ENCODE data around the gene SNX8.

Gene SNX8

GRCh38 chr7:2225336-2225735, 88.9 kb downstream of the SNX8 start:
- H3K4me1 ChIP-seq (ENCODE audit: insufficient read depth, insufficient read length): peaks cover 3% of the 10 kb centered on the region
- H3K9me3 ChIP-seq (ENCODE audit: insufficient read depth, low read length): no peaks in the 10 kb centered on the region
- peaks cover 98% of the 10 kb centered on the region for H3K36me3 ChIP-seq (ENCODE audit: insufficient read depth, insufficient read length, low read length)
- TF ChIP-seq SUZ12 (IDR thresholded peaks at IDR 0.05; ENCODE audit: extremely low read depth, insufficient read depth, insufficient read length): no peak
- no peak for TF ChIP-seq ZNF274 (IDR thresholded peaks at IDR 0.05; ENCODE audit: low read depth, low read length)
- TF ChIP-seq YY1 (IDR thresholded peaks at IDR 0.05; ENCODE audit: insufficient read depth, insufficient read length): no peak
- no peak overlapping the region for H3K4me3 ChIP-seq (ENCODE audit: insufficient read length, low read depth)
- H3K9ac ChIP-seq (ENCODE audit: insufficient read length, low read depth): no peak overlapping the region
- no peak for DNase-seq (ENCODE audit: low read depth, low spot score)
- no peaks in the 10 kb centered on the region for H3K27me3 ChIP-seq (ENCODE audit: insufficient read depth, insufficient read length)

DNA sequence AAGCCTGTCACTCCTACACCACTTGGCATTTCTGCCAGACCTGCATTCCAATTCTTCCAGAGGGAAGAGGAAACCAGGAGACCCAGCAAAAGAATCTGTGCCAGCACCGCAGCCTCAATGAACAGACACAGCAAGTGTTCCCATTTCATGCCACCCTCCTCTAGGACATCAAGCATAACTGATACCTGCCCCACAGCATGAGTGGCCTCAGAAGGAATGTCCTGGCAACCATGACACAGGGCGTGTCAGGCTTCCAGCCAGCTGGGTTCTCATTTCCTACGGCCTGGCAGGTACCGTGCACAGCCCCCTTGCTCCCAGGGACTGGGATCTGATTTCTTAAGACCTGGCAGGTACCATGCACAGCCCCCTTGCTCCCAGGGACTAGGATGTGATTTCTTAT, 89.3 kb downstream of the SNX8 start:
- no peak overlapping the region for H3K4me3 ChIP-seq (ENCODE audit: insufficient read length, low read depth)
- H3K9me3 ChIP-seq (ENCODE audit: insufficient read depth, low read length): no peaks in the 10 kb centered on the region
- H3K9ac ChIP-seq (ENCODE audit: insufficient read length, low read depth): no peak overlapping the region
- H3K27me3 ChIP-seq (ENCODE audit: insufficient read depth, insufficient read length): no peaks in the 10 kb centered on the region
- peaks cover 98% of the 10 kb centered on the region for H3K36me3 ChIP-seq (ENCODE audit: insufficient read depth, insufficient read length, low read length)
- no peak for TF ChIP-seq ZNF274 (IDR thresholded peaks at IDR 0.05; ENCODE audit: low read depth, low read length)
- TF ChIP-seq SUZ12 (IDR thresholded peaks at IDR 0.05; ENCODE audit: extremely low read depth, insufficient read depth, insufficient read length): no peak
- no peak for TF ChIP-seq YY1 (IDR thresholded peaks at IDR 0.05; ENCODE audit: insufficient read depth, insufficient read length)
- no peak for DNase-seq (ENCODE audit: low read depth, low spot score)
- peaks cover 2% of the 10 kb centered on the region for H3K4me1 ChIP-seq (ENCODE audit: insufficient read depth, insufficient read length)

GRCh38 chr7:2224491-2224928, 89.7 kb downstream of the SNX8 start:
- Histone ChIP-seq H3K4me1 (ENCODE audit: insufficient read depth, insufficient read length) (no peaks in the 10 kb centered on the region), H3K9me3 (ENCODE audit: insufficient read depth, low read length) (no peaks in the 10 kb centered on the region), H3K36me3 (ENCODE audit: insufficient read depth, insufficient read length, low read length) (peaks cover 98% of the 10 kb centered on the region), H3K9ac (ENCODE audit: insufficient read length, low read depth) (no peak overlapping the region), H3K4me3 (ENCODE audit: insufficient read length, low read depth) (no peak overlapping the region), H3K27me3 (ENCODE audit: insufficient read depth, insufficient read length) (no peaks in the 10 kb centered on the region)
- TF ChIP-seq YY1 (IDR thresholded peaks at IDR 0.05; ENCODE audit: insufficient read depth, insufficient read length) (no peak), SUZ12 (IDR thresholded peaks at IDR 0.05; ENCODE audit: extremely low read depth, insufficient read depth, insufficient read length) (no peak), ZNF274 (IDR thresholded peaks at IDR 0.05; ENCODE audit: low read depth, low read length) (no peak)
- DNase-seq (ENCODE audit: low read depth, low spot score): no peak

DNA sequence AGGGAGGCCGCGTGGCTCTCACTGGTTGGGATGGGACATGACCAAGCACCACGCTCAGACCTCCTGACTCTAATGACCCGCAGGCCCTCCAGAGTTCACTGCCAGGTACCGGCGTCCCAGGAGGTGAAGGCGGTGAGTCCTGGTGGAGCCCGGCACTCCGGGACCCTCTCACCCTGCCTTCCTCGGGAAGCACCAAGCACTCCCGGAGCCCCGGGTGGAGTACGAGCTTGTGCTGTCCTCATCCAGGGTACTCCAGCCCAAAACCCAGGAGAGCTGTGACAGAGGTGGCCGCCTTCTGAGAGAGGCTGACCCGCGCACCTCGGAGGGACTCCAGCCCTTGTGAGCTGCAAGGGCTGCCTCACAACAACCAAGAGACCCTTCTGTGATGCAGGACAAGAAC, 90.9 kb downstream of the SNX8 start:
- DNase-seq (ENCODE audit: low read depth, low spot score): no peak
- Histone ChIP-seq H3K4me1 (ENCODE audit: insufficient read depth, insufficient read length) (no peaks in the 10 kb centered on the region), H3K36me3 (ENCODE audit: insufficient read depth, insufficient read length, low read length) (peaks cover 98% of the 10 kb centered on the region), H3K9me3 (ENCODE audit: insufficient read depth, low read length) (no peaks in the 10 kb centered on the region), H3K27me3 (ENCODE audit: insufficient read depth, insufficient read length) (no peaks in the 10 kb centered on the region), H3K4me3 (ENCODE audit: insufficient read length, low read depth) (no peak overlapping the region), H3K9ac (ENCODE audit: insufficient read length, low read depth) (no peak overlapping the region)
- TF ChIP-seq YY1 (IDR thresholded peaks at IDR 0.05; ENCODE audit: insufficient read depth, insufficient read length): no peak
- no peak for TF ChIP-seq SUZ12 (IDR thresholded peaks at IDR 0.05; ENCODE audit: extremely low read depth, insufficient read depth, insufficient read length)
- TF ChIP-seq ZNF274 (IDR thresholded peaks at IDR 0.05; ENCODE audit: low read depth, low read length): no peak

DNA sequence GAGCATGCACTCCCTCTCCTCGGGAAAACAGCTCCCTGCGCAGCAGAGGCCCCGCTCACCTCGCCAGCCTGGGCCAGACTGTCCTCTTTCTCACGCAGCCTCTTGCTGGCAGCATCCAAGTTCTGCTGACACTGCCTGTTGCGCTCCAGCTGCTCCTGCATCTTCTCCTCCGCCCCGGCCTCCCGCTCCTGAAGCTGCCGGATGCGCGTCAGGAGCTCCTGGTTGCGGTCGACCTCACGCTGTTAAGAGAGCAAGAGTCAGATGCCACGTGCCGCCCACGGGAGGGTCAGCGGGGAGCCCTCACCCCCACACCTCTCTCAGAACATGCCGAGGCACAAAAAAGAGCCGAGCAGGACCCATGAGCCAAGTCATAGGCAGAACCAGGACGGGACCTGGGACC, 91.7 kb downstream of the SNX8 start:
- Histone ChIP-seq H3K36me3 (ENCODE audit: insufficient read depth, insufficient read length, low read length) (peaks cover 98% of the 10 kb centered on the region), H3K4me3 (ENCODE audit: insufficient read length, low read depth) (no peak overlapping the region), H3K9ac (ENCODE audit: insufficient read length, low read depth) (no peak overlapping the region), H3K4me1 (ENCODE audit: insufficient read depth, insufficient read length) (no peaks in the 10 kb centered on the region), H3K27me3 (ENCODE audit: insufficient read depth, insufficient read length) (no peaks in the 10 kb centered on the region), H3K9me3 (ENCODE audit: insufficient read depth, low read length) (no peaks in the 10 kb centered on the region)
- TF ChIP-seq SUZ12 (IDR thresholded peaks at IDR 0.05; ENCODE audit: extremely low read depth, insufficient read depth, insufficient read length) (no peak), YY1 (IDR thresholded peaks at IDR 0.05; ENCODE audit: insufficient read depth, insufficient read length) (no peak), ZNF274 (IDR thresholded peaks at IDR 0.05; ENCODE audit: low read depth, low read length) (no peak)
- no peak for DNase-seq (ENCODE audit: low read depth, low spot score)

GRCh38 chr7:2220954-2221353, 93.3 kb downstream of the SNX8 start:
- no peak for DNase-seq (ENCODE audit: low read depth, low spot score)
- Histone ChIP-seq H3K27me3 (ENCODE audit: insufficient read depth, insufficient read length) (no peaks in the 10 kb centered on the region), H3K4me1 (ENCODE audit: insufficient read depth, insufficient read length) (no peaks in the 10 kb centered on the region), H3K36me3 (ENCODE audit: insufficient read depth, insufficient read length, low read length) (peaks cover 98% of the 10 kb centered on the region), H3K9ac (ENCODE audit: insufficient read length, low read depth) (no peak overlapping the region), H3K9me3 (ENCODE audit: insufficient read depth, low read length) (no peaks in the 10 kb centered on the region), H3K4me3 (ENCODE audit: insufficient read length, low read depth) (no peak overlapping the region)
- TF ChIP-seq YY1 (IDR thresholded peaks at IDR 0.05; ENCODE audit: insufficient read depth, insufficient read length) (no peak), SUZ12 (IDR thresholded peaks at IDR 0.05; ENCODE audit: extremely low read depth, insufficient read depth, insufficient read length) (no peak), ZNF274 (IDR thresholded peaks at IDR 0.05; ENCODE audit: low read depth, low read length) (no peak)

GRCh38 chr7:2220506-2220905, 93.7 kb downstream of the SNX8 start:
- TF ChIP-seq ZNF274 (IDR thresholded peaks at IDR 0.05; ENCODE audit: low read depth, low read length): no peak
- TF ChIP-seq YY1 (IDR thresholded peaks at IDR 0.05; ENCODE audit: insufficient read depth, insufficient read length): no peak
- TF ChIP-seq SUZ12 (IDR thresholded peaks at IDR 0.05; ENCODE audit: extremely low read depth, insufficient read depth, insufficient read length): no peak
- no peak overlapping the region for H3K4me3 ChIP-seq (ENCODE audit: insufficient read length, low read depth)
- H3K4me1 ChIP-seq (ENCODE audit: insufficient read depth, insufficient read length): no peaks in the 10 kb centered on the region
- H3K9me3 ChIP-seq (ENCODE audit: insufficient read depth, low read length): no peaks in the 10 kb centered on the region
- no peak overlapping the region for H3K9ac ChIP-seq (ENCODE audit: insufficient read length, low read depth)
- H3K36me3 ChIP-seq (ENCODE audit: insufficient read depth, insufficient read length, low read length): peaks cover 98% of the 10 kb centered on the region
- no peaks in the 10 kb centered on the region for H3K27me3 ChIP-seq (ENCODE audit: insufficient read depth, insufficient read length)
- DNase-seq (ENCODE audit: low read depth, low spot score): no peak

All from NT2/D1 (cell line).